NCI-H526 (cell line): ENCODE measurements around the gene IL1RL2.

ENCODE experiments used
- DNase-seq, 2 experiments: peaks; one replicate each; lab custom pipeline; 2025; lab: John Stamatoyannopoulos, UW

The IL1RL2 gene

GRCh38 chr2:102194609-102195268, 7.9 kb downstream of the IL1RL2 start:
- DNase-seq = no peak

GRCh38 chr2:102197389-102198137, 10.7 kb downstream of the IL1RL2 start:
- DNase-seq = no peak

DNA sequence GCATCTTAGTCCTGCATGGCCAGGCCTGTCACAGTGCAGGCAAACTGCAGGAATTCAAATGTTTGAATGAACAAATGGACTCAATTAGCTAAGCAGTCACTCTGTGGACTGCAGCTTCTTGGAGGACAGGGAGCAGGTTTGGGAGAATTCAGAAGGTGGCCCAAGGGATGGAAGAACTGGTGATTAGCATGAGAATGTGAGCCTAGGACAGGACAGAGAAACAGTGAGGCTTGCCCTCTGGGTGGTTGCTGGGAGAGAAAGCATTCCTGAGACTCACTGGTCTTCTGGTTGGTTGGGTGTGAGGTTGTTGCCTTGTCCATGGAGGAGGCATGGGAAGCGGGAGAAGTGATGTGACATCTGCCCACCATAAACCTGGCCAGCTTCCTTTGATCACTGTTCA, 13.7 kb downstream of the IL1RL2 start:
- DNase-seq = no peak

DNA sequence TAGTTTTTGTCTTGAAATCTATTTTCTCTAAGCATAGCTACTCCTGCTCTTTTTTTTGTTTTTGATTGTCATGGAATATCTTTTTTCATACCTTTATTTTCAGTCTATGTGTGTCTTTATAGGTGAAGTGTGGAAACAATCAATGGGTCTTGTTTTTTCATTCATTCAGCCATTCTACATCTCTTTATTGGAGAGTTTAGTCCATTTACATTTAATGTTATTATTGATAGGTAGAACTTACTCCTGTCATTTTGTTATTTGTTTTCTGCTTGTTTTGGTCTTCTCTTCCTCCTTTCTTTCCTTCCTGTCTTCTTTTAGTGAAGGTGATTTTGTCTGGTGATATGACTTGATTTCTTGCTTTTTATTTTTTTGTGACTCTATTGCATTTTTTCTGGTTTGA, 17.8 kb downstream of the IL1RL2 start:
- DNase-seq = no peak

DNA sequence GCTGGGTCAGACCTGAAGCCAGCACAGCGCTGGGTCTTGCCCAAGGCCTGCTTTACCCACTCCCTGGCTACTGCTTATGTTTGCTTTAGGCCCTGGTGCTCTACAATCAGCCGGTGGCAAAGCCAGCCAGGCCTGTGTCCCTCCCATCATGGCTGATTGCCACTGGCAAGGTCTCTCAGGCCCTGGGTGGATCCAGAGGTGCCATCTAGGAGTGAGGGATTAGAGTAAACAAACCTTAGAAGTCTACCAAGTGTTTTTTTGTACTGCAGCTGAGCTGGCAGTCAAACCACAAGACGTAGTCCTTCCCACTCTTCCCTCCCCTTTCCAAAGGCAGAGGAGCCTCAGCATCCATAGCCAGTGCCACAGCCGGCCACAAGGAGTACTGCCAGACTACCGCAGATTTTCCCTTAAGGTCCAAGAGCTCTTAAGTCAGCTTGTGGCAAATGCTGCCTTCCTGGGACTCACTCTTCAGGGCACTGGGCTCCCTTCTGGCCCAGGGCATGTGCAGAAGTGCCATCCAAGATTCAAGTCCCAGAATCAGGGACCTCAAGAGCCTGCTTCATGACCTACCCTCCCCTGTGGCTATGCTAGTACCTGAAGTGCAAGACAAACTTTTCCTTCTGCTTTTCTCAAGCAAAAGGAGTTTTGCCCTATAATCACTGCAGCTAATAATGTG, 20.0 kb downstream of the IL1RL2 start:
- no peak for DNase-seq

- DNase-seq = no peak
Observed at GRCh38 chr2:102208774-102209173, 22.0 kb downstream of the IL1RL2 start.

GRCh38 chr2:102209474-102209873, 22.7 kb downstream of the IL1RL2 start:
- DNase-seq = no peak

DNA sequence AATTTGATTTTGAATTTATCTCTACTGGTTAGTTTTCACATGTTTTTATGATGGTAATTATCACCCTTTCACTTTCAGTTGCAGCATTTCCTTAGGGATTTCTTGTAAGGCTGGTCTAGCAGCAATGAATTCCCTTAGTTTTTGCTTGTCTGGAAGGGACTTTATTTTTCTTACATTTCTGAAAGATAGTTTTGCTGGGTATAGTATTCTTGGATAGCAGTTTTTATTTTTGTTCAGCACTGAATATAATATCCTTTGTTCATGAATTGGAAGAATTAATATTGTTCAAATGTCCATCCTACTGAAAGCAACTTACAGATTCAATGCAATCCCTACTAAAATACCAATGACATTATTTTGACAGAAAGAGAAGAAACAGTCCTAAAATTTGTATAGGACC, 30.2 kb downstream of the IL1RL2 start:
- no peak for DNase-seq

GRCh38 chr2:102224824-102225739, 38.3 kb downstream of the IL1RL2 start:
- DNase-seq = no peak

- DNase-seq = no peak
Observed at GRCh38 chr2:102226171-102226570, 39.3 kb downstream of the IL1RL2 start.

- no peak for DNase-seq
Observed at GRCh38 chr2:102226612-102227391, 40.0 kb downstream of the IL1RL2 start.

DNA sequence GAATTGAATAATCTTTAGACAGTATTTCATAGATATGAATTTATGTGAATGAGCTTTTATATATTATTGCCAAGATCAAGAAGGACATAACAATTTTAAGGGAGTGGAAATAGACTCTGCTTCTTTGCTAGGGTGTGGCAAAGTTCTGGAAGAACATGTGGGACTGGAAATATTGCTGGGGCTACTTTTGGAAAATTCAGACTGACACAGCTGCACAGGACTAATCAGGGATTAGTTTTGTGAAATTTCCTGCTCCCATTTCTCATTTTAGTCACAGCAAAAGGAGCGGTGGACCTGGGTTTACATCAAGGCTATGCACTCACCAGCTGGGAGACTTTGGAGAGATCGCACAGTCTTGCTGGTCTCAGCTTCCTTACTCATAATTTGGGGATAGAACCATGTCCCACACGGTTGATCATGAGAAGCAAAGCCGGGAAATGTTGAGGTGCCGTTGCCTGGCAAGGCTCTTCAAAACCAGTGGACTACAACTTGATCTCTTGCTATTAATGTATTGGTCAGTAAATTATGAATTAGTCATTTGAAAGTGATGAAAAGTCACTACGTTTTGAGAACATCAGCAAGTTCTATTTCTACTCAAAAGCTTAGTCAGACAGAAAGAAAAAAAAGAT, 42.4 kb downstream of the IL1RL2 start:
- no peak for DNase-seq

GRCh38 chr2:102230410-102230909, 43.6 kb downstream of the IL1RL2 start:
- no peak for DNase-seq

DNA sequence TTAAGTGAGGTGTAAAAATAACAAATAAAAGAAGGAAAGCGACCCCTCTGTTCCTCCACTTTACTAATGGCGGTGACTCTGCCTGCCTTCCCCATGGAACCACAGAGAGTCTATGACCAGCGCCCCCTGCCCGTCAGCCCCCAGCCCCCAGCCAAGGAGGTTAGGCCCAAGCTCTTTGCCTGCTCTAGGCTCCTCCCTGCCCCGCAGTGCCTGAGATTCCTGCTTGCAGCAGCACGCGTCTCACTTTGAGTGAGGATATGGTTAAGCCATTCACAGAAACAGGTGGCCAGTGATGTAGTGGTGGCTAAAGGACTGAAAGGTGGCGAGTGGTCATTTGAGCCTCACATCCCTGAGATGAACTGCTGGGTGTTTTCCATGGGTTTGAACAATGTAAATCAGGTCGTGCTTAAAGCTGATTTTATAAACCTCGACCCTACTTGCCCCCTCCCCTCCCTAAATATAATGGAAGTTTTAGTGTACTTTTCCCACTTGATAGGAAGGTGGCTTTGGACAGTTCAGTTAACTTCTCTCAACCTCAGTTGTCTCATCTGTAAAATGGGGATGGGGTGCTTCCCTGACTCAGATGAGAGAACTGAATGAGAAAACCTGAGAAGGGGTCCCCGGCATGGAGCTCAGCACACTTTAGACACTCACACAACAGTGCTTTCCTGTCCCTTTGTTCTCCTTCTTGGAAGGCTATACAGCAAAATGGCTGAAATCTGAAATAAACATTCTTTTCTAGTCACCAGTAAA, 46.5 kb downstream of the IL1RL2 start:
- no peak for DNase-seq

GRCh38 chr2:102235042-102235473, 48.2 kb downstream of the IL1RL2 start:
- DNase-seq = peak in 1 of 2 experiments; percentile 16

- DNase-seq = peak in 1 of 2 experiments; percentile 33
Observed at GRCh38 chr2:102235491-102235890, 48.7 kb downstream of the IL1RL2 start.

- no peak for DNase-seq
Observed at GRCh38 chr2:102236132-102236531, 49.3 kb downstream of the IL1RL2 start.

DNA sequence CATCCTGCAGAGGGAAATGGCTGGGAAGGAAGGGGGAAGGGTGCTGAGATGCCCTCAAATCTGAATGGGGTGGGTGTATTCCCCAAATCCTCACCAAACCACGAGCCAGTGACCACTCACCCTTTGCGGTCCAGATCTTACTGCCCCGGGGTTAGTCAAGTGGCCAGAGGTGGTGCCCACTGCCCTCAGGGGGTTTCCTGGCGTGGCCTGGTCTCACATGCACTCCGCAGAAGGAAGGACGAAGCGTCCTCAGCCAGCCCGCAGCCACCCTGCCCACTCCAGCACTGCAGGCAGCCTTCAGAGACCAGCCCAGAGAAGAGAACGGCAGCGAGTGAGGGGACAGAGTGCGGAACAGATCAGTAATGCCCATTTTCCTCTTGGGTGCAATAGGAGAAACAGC, 50.4 kb downstream of the IL1RL2 start:
- DNase-seq = no peak

- no peak for DNase-seq
Observed at GRCh38 chr2:102238039-102238756, 51.4 kb downstream of the IL1RL2 start.
